ENCODE measurements around the gene CARM1. TPM values are rescaled to one million over a fixed set of nuclear protein-coding genes. Genes with fewer than 3 reads are reported as not detected.
A peak's percentile ranks its signal among the peaks of the same experiment; 100 is the strongest.

The CARM1 gene
- total and polyA plus RNA-seq, 8 donors, result 34.4 to 54.1 (median 41.6) TPM

- H3K36me3 ChIP-seq, result no peaks in the 10 kb centered on the region
- intact Hi-C loops (cut with DNase I), result no loop called here
- H3K27ac ChIP-seq, result no peak overlapping the region
- no peak for TF ChIP-seq CTCF (IDR thresholded peaks at IDR 0.05)
- DNase-seq, result no peak
- ATAC-seq, result no peak
- H3K27me3 ChIP-seq, result peaks cover 0 to 8% of the 10 kb centered on the region in 2 donors
- H3K4me3 ChIP-seq, result no peak overlapping the region
- peaks cover 0 to 4% of the 10 kb centered on the region in 2 donors for H3K4me1 ChIP-seq
- H3K9me3 ChIP-seq, result peaks cover 3 to 9% of the 10 kb centered on the region in 2 donors
These were observed 24.7 kb upstream of the CARM1 start for GRCh38 chr19:10846500-10847202.

- intact Hi-C loops (cut with DNase I), result no loop called here
- Histone ChIP-seq H3K4me3 (peak within 1 kb of the TSS in 1 of 2 donors; percentile 36), H3K27ac (peak within 1 kb of the TSS in 1 of 2 donors; percentile 85), H3K27me3 (peaks cover 0 to 8% of the 10 kb centered on the region in 2 donors), H3K9me3 (peaks cover 3 to 9% of the 10 kb centered on the region in 2 donors), H3K4me1 (peaks cover 0 to 4% of the 10 kb centered on the region in 2 donors), H3K36me3 (no peaks in the 10 kb centered on the region)
- no peak for TF ChIP-seq CTCF (IDR thresholded peaks at IDR 0.05)
- ATAC-seq (peak; percentile 66), DNase-seq (peak in 1 of 4 donors; percentile 71)
These were observed 23.0 kb upstream of the CARM1 start, which contains the start of gene C19orf38 for GRCh38 chr19:10848230-10848856. Gene C19orf38 (plus strand): TSS chr19:10848415. CDS start chr19:10848509, 94 bp downstream.

GRCh38 chr19:10850631-10851030 is 20.7 kb upstream of the CARM1 start:
- intact Hi-C loops (cut with DNase I), result no loop called here
- TF ChIP-seq CTCF (IDR thresholded peaks at IDR 0.05), result no peak
- Histone ChIP-seq H3K9me3 (peaks cover 3 to 9% of the 10 kb centered on the region in 2 donors), H3K4me3 (no peak overlapping the region), H3K27me3 (peaks cover 0 to 8% of the 10 kb centered on the region in 2 donors), H3K4me1 (peaks cover 0 to 4% of the 10 kb centered on the region in 2 donors), H3K27ac (no peak overlapping the region), H3K36me3 (no peaks in the 10 kb centered on the region)
- DNase-seq, result no peak
- ATAC-seq, result no peak

GRCh38 chr19:10852098-10852800 is 19.1 kb upstream of the CARM1 start:
- TF ChIP-seq CTCF (IDR thresholded peaks at IDR 0.05), result no peak
- no peak for ATAC-seq
- intact Hi-C loops (cut with DNase I), result no loop called here
- no peak for DNase-seq
- Histone ChIP-seq H3K9me3 (no peaks in the 10 kb centered on the region), H3K4me3 (no peak overlapping the region), H3K36me3 (peaks cover 0 to 7% of the 10 kb centered on the region in 2 donors), H3K27me3 (peaks cover 0 to 8% of the 10 kb centered on the region in 2 donors), H3K27ac (no peak overlapping the region), H3K4me1 (peaks cover 0 to 4% of the 10 kb centered on the region in 2 donors)

- H3K27me3 ChIP-seq, result peaks cover 0 to 6% of the 10 kb centered on the region in 2 donors
- DNase-seq (peak in 1 of 4 donors; percentile 13), ATAC-seq (no peak)
- H3K27ac ChIP-seq, result no peak overlapping the region
- no peak overlapping the region for H3K4me3 ChIP-seq
- peaks cover 0 to 1% of the 10 kb centered on the region in 2 donors for H3K4me1 ChIP-seq
- no peak for TF ChIP-seq CTCF (IDR thresholded peaks at IDR 0.05)
- H3K36me3 ChIP-seq, result peaks cover 0 to 7% of the 10 kb centered on the region in 2 donors
- H3K9me3 ChIP-seq, result no peaks in the 10 kb centered on the region
- intact Hi-C loops (cut with DNase I), result no loop called here
These were observed 18.4 kb upstream of the CARM1 start for GRCh38 chr19:10852941-10853340.
